ENCODE results near the gene SLC9A7. TPM values are rescaled to one million over a fixed set of nuclear protein-coding genes. Genes with fewer than 3 reads are reported as not detected.

SLC9A7 gene
- total and polyA plus RNA-seq, 12 donors: 0.43 to 7.5 (median 1.9) TPM

DNA sequence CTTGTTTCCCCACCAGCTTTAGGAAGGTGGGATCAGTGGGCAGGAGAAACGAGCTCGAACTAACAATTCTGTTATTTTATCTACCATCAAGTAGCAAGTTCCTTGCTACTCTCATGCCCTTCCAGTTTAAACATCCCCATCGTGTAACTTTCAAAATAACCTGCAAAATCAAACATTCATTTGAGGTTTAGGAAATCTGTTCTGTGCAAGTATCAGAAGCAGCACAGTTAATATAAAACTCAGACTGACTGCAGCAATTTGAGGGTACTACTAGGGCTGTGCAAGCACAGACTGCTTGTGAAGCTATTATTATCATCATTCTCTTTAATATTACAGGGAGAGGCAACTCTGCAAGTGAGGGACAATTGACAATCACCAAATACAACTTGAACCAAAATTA lies 137.3 kb downstream of the SLC9A7 start:
- Histone ChIP-seq H3K36me3 (no peaks in the 10 kb centered on the region), H3K27me3 (peaks cover 0 to 10% (median 0%) of the 10 kb centered on the region in 7 donors), H3K4me3 (no peak overlapping the region), H3K9me3 (peaks cover 0 to 13% (median 4%) of the 10 kb centered on the region in 11 donors), H3K4me1 (peaks cover 0 to 21% (median 4%) of the 10 kb centered on the region in 9 donors), H3K27ac (no peak overlapping the region)
- TF ChIP-seq, protein P1, sequence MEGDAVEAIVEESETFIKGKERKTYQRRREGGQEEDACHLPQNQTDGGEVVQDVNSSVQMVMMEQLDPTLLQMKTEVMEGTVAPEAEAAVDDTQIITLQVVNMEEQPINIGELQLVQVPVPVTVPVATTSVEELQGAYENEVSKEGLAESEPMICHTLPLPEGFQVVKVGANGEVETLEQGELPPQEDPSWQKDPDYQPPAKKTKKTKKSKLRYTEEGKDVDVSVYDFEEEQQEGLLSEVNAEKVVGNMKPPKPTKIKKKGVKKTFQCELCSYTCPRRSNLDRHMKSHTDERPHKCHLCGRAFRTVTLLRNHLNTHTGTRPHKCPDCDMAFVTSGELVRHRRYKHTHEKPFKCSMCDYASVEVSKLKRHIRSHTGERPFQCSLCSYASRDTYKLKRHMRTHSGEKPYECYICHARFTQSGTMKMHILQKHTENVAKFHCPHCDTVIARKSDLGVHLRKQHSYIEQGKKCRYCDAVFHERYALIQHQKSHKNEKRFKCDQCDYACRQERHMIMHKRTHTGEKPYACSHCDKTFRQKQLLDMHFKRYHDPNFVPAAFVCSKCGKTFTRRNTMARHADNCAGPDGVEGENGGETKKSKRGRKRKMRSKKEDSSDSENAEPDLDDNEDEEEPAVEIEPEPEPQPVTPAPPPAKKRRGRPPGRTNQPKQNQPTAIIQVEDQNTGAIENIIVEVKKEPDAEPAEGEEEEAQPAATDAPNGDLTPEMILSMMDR (IDR thresholded peaks at IDR 0.05): no peak
- DNase-seq (no peak), ATAC-seq (no peak)
- WGBS, 2 donors: 73 to 77% methylated on average over 3 of the region's 3 CpGs
- intact Hi-C loops (cut with DNase I): no loop called here

GRCh38 chrX:46620505-46620904 lies 138.4 kb downstream of the SLC9A7 start:
- DNase-seq: no peak
- peaks cover 0 to 13% (median 4%) of the 10 kb centered on the region in 11 donors for H3K9me3 ChIP-seq
- TF ChIP-seq, protein P1 (IDR thresholded peaks at IDR 0.05): no peak
- no peaks in the 10 kb centered on the region for H3K36me3 ChIP-seq
- 94 to 95% methylated on average over 4 of the region's 4 CpGs for WGBS, 2 donors
- H3K27ac ChIP-seq: no peak overlapping the region
- no peak overlapping the region for H3K4me3 ChIP-seq
- H3K4me1 ChIP-seq: peaks cover 0 to 20% (median 4%) of the 10 kb centered on the region in 9 donors
- ATAC-seq: no peak
- peaks cover 0 to 10% (median 0%) of the 10 kb centered on the region in 7 donors for H3K27me3 ChIP-seq
- intact Hi-C loops (cut with DNase I): no loop called here

DNA sequence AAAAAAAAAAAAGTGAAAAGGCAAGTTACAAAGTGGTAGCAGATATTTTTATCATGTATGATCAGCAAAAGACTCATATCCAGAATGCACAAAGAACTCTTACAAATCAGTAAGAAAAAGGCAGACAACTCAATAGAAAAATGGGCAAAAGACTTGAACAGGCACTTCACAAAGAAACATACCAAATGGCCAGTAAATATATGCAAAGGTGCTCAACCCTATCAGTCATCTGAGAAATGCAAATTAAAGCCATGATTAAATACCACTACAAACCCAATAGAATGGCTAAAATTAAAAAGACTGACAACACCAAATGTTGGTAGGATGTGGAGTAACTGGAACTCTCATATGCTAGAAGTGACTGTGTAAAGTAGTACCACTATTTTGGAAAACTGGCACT lies 140.0 kb downstream of the SLC9A7 start:
- H3K9me3 ChIP-seq: peaks cover 0 to 13% (median 4%) of the 10 kb centered on the region in 11 donors
- DNase-seq (no peak), ATAC-seq (no peak)
- no peaks in the 10 kb centered on the region for H3K36me3 ChIP-seq
- intact Hi-C loops (cut with DNase I): no loop called here
- TF ChIP-seq, protein P1 (IDR thresholded peaks at IDR 0.05): no peak
- peaks cover 0 to 10% (median 0%) of the 10 kb centered on the region in 7 donors for H3K27me3 ChIP-seq
- H3K4me3 ChIP-seq: no peak overlapping the region
- H3K4me1 ChIP-seq: peaks cover 0 to 20% (median 4%) of the 10 kb centered on the region in 9 donors
- H3K27ac ChIP-seq: no peak overlapping the region

DNA sequence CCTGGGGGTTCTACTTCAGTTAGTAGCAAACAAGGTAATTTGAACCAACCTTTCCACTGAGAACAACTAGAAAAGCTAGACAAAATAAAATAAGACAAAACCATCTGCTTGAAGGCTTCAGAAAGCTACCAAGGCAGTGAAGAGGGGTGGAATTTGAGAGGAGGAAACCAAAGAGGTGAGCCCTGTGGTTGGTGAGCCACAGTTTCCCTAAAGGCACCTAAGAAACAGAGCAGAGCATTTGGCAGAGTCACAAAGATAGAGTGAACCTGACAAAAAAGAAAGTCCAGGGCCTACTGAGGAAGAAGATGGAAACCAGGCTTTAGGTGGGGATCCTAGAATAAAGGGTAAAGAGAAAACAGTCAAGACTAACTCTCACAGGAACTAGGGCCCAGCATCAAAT lies 141.0 kb downstream of the SLC9A7 start:
- Histone ChIP-seq H3K4me1 (peaks cover 0 to 17% (median 3%) of the 10 kb centered on the region in 9 donors), H3K36me3 (no peaks in the 10 kb centered on the region), H3K9me3 (peaks cover 0 to 13% (median 4%) of the 10 kb centered on the region in 11 donors), H3K4me3 (no peak overlapping the region), H3K27me3 (peaks cover 0 to 7% (median 0%) of the 10 kb centered on the region in 7 donors), H3K27ac (no peak overlapping the region)
- DNase-seq (no peak), ATAC-seq (no peak)
- TF ChIP-seq, protein P1 (IDR thresholded peaks at IDR 0.05): no peak
- intact Hi-C loops (cut with DNase I): no loop called here
